Measurements from ENCODE around the gene COL8A2.
A peak's percentile ranks its signal among the peaks of the same experiment; 100 is the strongest.

- TF ChIP-seq CTCF (IDR thresholded peaks at IDR 0.05; ENCODE audit: low read depth, low read length) (peak; percentile 38), MAX (IDR thresholded peaks at IDR 0.05; ENCODE audit: low read depth, low read length) (peak; percentile 11; the same call in 1 of the 2 replicates)
Measured at GRCh38 chr1:36160949-36161485, 36.0 kb upstream of the COL8A2 start.
